Measurements from ENCODE around the gene ERG28. TPM values are rescaled to one million over a fixed set of nuclear protein-coding genes. Genes with fewer than 3 reads are reported as not detected.

ERG28 gene
- total RNA-seq, 2 experiments from 2014 or later = 25.6 to 25.7 TPM

GRCh38 chr14:75643985-75644384, 16.7 kb downstream of the ERG28 start:
- CTCF ChIA-PET = interaction anchor here (1.7 kb wide), 1 partner anchor 10 kb away, joined by 7 read pairs; no protein-coding TSS in a partner anchor
- H3K36me3 Mint-ChIP-seq (ENCODE audit: low read depth) = peaks cover 5% of the 10 kb centered on the region
- intact Hi-C loops (cut with micrococcal nuclease) = no loop called here

GRCh38 chr14:75640876-75641275, 19.8 kb downstream of the ERG28 start:
- Mint-ChIP-seq H3K27ac (no peak overlapping the region), H3K4me1 (ENCODE audit: low read depth) (no peaks in the 10 kb centered on the region), H3K9me3 (no peaks in the 10 kb centered on the region), H3K4me3 (no peak overlapping the region), H3K36me3 (ENCODE audit: low read depth) (no peaks in the 10 kb centered on the region), H3K27me3 (ENCODE audit: low read depth) (no peaks in the 10 kb centered on the region)
- no peak for DNase-seq
- CTCF ChIA-PET = interaction anchor here (1.0 to 2.3 kb wide), 2 partner anchors 14 to 63 kb away, joined by 4 to 11 read pairs; no protein-coding TSS in a partner anchor
- intact Hi-C loops (cut with micrococcal nuclease) = no loop called here

More at GRCh38 chr14:75643985-75644384, 16.7 kb downstream of the ERG28 start:
- no peaks in the 10 kb centered on the region for H3K27me3 Mint-ChIP-seq (ENCODE audit: low read depth)
- H3K27ac Mint-ChIP-seq = no peak overlapping the region
- no peak for DNase-seq
- H3K4me1 Mint-ChIP-seq (ENCODE audit: low read depth) = no peaks in the 10 kb centered on the region
- no peaks in the 10 kb centered on the region for H3K9me3 Mint-ChIP-seq
- H3K4me3 Mint-ChIP-seq = no peak overlapping the region

- CTCF ChIA-PET = interaction anchor here (0.6 to 1.2 kb wide), 4 partner anchors 17 to 270 kb away, joined by 3 to 4 read pairs (median 3); no protein-coding TSS in a partner anchor
- Mint-ChIP-seq H3K9me3 (no peaks in the 10 kb centered on the region), H3K36me3 (ENCODE audit: low read depth) (no peaks in the 10 kb centered on the region), H3K27ac (no peak overlapping the region), H3K4me3 (no peak overlapping the region), H3K4me1 (ENCODE audit: low read depth) (no peaks in the 10 kb centered on the region), H3K27me3 (ENCODE audit: low read depth) (no peaks in the 10 kb centered on the region)
- intact Hi-C loops (cut with micrococcal nuclease) = no loop called here
- no peak for DNase-seq
Observed at GRCh38 chr14:75636100-75636692, 24.5 kb downstream of the ERG28 start.

GRCh38 chr14:75634848-75635247, 25.8 kb downstream of the ERG28 start:
- DNase-seq = no peak
- H3K4me3 Mint-ChIP-seq = no peak overlapping the region
- H3K9me3 Mint-ChIP-seq = no peaks in the 10 kb centered on the region
- H3K4me1 Mint-ChIP-seq (ENCODE audit: low read depth) = no peaks in the 10 kb centered on the region
- CTCF ChIA-PET = interaction anchor here (0.6 kb wide), 1 partner anchor 18 kb away, joined by 3 read pairs; no protein-coding TSS in a partner anchor
- no peaks in the 10 kb centered on the region for H3K27me3 Mint-ChIP-seq (ENCODE audit: low read depth)
- intact Hi-C loops (cut with micrococcal nuclease) = no loop called here
- H3K36me3 Mint-ChIP-seq (ENCODE audit: low read depth) = no peaks in the 10 kb centered on the region
- no peak overlapping the region for H3K27ac Mint-ChIP-seq

GRCh38 chr14:75631453-75631831, 29.2 kb downstream of the ERG28 start:
- no peaks in the 10 kb centered on the region for H3K9me3 Mint-ChIP-seq
- no peaks in the 10 kb centered on the region for H3K36me3 Mint-ChIP-seq (ENCODE audit: low read depth)
- no peak overlapping the region for H3K4me3 Mint-ChIP-seq
- H3K4me1 Mint-ChIP-seq (ENCODE audit: low read depth) = no peaks in the 10 kb centered on the region
- H3K27ac Mint-ChIP-seq = no peak overlapping the region
- no peak for DNase-seq
- intact Hi-C loops (cut with micrococcal nuclease) = no loop called here
- H3K27me3 Mint-ChIP-seq (ENCODE audit: low read depth) = no peaks in the 10 kb centered on the region
- CTCF ChIA-PET = no interaction called here

- intact Hi-C loops (cut with micrococcal nuclease) = no loop called here
- H3K9me3 Mint-ChIP-seq = no peaks in the 10 kb centered on the region
- H3K4me3 Mint-ChIP-seq = no peak overlapping the region
- no peak overlapping the region for H3K27ac Mint-ChIP-seq
- no peaks in the 10 kb centered on the region for H3K36me3 Mint-ChIP-seq (ENCODE audit: low read depth)
- CTCF ChIA-PET = no interaction called here
- DNase-seq = no peak
- no peaks in the 10 kb centered on the region for H3K4me1 Mint-ChIP-seq (ENCODE audit: low read depth)
- H3K27me3 Mint-ChIP-seq (ENCODE audit: low read depth) = no peaks in the 10 kb centered on the region
Observed at GRCh38 chr14:75630695-75631452, 29.8 kb downstream of the ERG28 start.

GRCh38 chr14:75628816-75629215, 31.9 kb downstream of the ERG28 start:
- CTCF ChIA-PET = interaction anchor here (1.7 kb wide), 1 partner anchor 52 kb away, joined by 6 read pairs; no protein-coding TSS in a partner anchor
- H3K9me3 Mint-ChIP-seq = no peaks in the 10 kb centered on the region
- H3K4me3 Mint-ChIP-seq = no peak overlapping the region
- DNase-seq = no peak
- H3K4me1 Mint-ChIP-seq (ENCODE audit: low read depth) = no peaks in the 10 kb centered on the region
- no peaks in the 10 kb centered on the region for H3K36me3 Mint-ChIP-seq (ENCODE audit: low read depth)
- H3K27ac Mint-ChIP-seq = no peak overlapping the region
- intact Hi-C loops (cut with micrococcal nuclease) = no loop called here
- no peaks in the 10 kb centered on the region for H3K27me3 Mint-ChIP-seq (ENCODE audit: low read depth)

- no peaks in the 10 kb centered on the region for H3K9me3 Mint-ChIP-seq
- no peak overlapping the region for H3K4me3 Mint-ChIP-seq
- H3K36me3 Mint-ChIP-seq (ENCODE audit: low read depth) = no peaks in the 10 kb centered on the region
- no peaks in the 10 kb centered on the region for H3K4me1 Mint-ChIP-seq (ENCODE audit: low read depth)
- CTCF ChIA-PET = interaction anchor here (1.2 to 1.6 kb wide), 2 partner anchors 26 to 49 kb away, joined by 3 to 4 read pairs; partner anchors contain the start of gene FLVCR2
- intact Hi-C loops (cut with micrococcal nuclease) = no loop called here
- H3K27me3 Mint-ChIP-seq (ENCODE audit: low read depth) = no peaks in the 10 kb centered on the region
- no peak overlapping the region for H3K27ac Mint-ChIP-seq
- no peak for DNase-seq
Observed at GRCh38 chr14:75627406-75627805, 33.3 kb downstream of the ERG28 start.

GRCh38 chr14:75626863-75627262, 33.8 kb downstream of the ERG28 start:
- intact Hi-C loops (cut with micrococcal nuclease) = no loop called here
- Mint-ChIP-seq H3K4me1 (ENCODE audit: low read depth) (no peaks in the 10 kb centered on the region), H3K4me3 (no peak overlapping the region), H3K36me3 (ENCODE audit: low read depth) (no peaks in the 10 kb centered on the region), H3K27ac (no peak overlapping the region), H3K27me3 (ENCODE audit: low read depth) (no peaks in the 10 kb centered on the region), H3K9me3 (no peaks in the 10 kb centered on the region)
- no peak for DNase-seq
- CTCF ChIA-PET = interaction anchor here (1.6 kb wide), 1 partner anchor 48 kb away, joined by 4 read pairs; the partner anchor contains the start of gene FLVCR2

GRCh38 chr14:75626396-75626795, 34.3 kb downstream of the ERG28 start:
- DNase-seq = no peak
- no peaks in the 10 kb centered on the region for H3K36me3 Mint-ChIP-seq (ENCODE audit: low read depth)
- no peak overlapping the region for H3K4me3 Mint-ChIP-seq
- H3K27me3 Mint-ChIP-seq (ENCODE audit: low read depth) = no peaks in the 10 kb centered on the region
- no peaks in the 10 kb centered on the region for H3K9me3 Mint-ChIP-seq
- CTCF ChIA-PET = no interaction called here
- H3K27ac Mint-ChIP-seq = no peak overlapping the region
- intact Hi-C loops (cut with micrococcal nuclease) = no loop called here
- no peaks in the 10 kb centered on the region for H3K4me1 Mint-ChIP-seq (ENCODE audit: low read depth)

GRCh38 chr14:75625034-75625433, 35.6 kb downstream of the ERG28 start:
- H3K9me3 Mint-ChIP-seq = no peaks in the 10 kb centered on the region
- DNase-seq = no peak
- H3K27ac Mint-ChIP-seq = no peak overlapping the region
- H3K27me3 Mint-ChIP-seq (ENCODE audit: low read depth) = no peaks in the 10 kb centered on the region
- no peaks in the 10 kb centered on the region for H3K36me3 Mint-ChIP-seq (ENCODE audit: low read depth)
- CTCF ChIA-PET = interaction anchor here (1.2 to 1.4 kb wide), 2 partner anchors 29 to 31 kb away, joined by 3 to 5 read pairs; no protein-coding TSS in a partner anchor
- intact Hi-C loops (cut with micrococcal nuclease) = no loop called here
- no peak overlapping the region for H3K4me3 Mint-ChIP-seq
- no peaks in the 10 kb centered on the region for H3K4me1 Mint-ChIP-seq (ENCODE audit: low read depth)

- no peaks in the 10 kb centered on the region for H3K36me3 Mint-ChIP-seq (ENCODE audit: low read depth)
- H3K4me1 Mint-ChIP-seq (ENCODE audit: low read depth) = no peaks in the 10 kb centered on the region
- no peaks in the 10 kb centered on the region for H3K27me3 Mint-ChIP-seq (ENCODE audit: low read depth)
- DNase-seq = no peak
- H3K27ac Mint-ChIP-seq = no peak overlapping the region
- H3K9me3 Mint-ChIP-seq = no peaks in the 10 kb centered on the region
- intact Hi-C loops (cut with micrococcal nuclease) = no loop called here
- CTCF ChIA-PET = interaction anchor here (4.3 kb wide), 1 partner anchor 42 kb away, joined by 15 read pairs; the partner anchor contains the start of gene FLVCR2
- H3K4me3 Mint-ChIP-seq = no peak overlapping the region
Observed at GRCh38 chr14:75619548-75619947, 41.1 kb downstream of the ERG28 start.

Measured in activated naive CD4-positive, alpha-beta T cell treated with anti-CD3 and anti-CD28 coated beads for 36 hours (primary cell).